HEK293T (cell line): ENCODE results near the gene TVP23A.

ENCODE experiments used
- CTBP1 ChIP-seq: fragments of 450-650 bp; IDR thresholded peaks from 2 replicates; pipeline ENCODE4 v1.6.1; 2016; ENCODE audit warnings: borderline replicate concordance
- HDGF ChIP-seq: fragments of 450-650 bp; IDR thresholded peaks from 2 replicates; pipeline ENCODE4 v1.6.1; 2017; ENCODE audit warnings: antibody characterized with exemption, borderline replicate concordance
- SP1 ChIP-seq: fragments of 450-650 bp; IDR thresholded peaks from 2 replicates; pipeline ENCODE4 v1.6.1; 2017

- no peak for TF ChIP-seq CTBP1
- TF ChIP-seq HDGF, result no peak
- no peak for TF ChIP-seq SP1
Measured at GRCh38 chr16:10776280-10776679, 42.3 kb downstream of the TVP23A start.
